ENCODE data around the gene SERPINE2.
A peak's percentile ranks its signal among the peaks of the same experiment; 100 is the strongest.

The SERPINE2 gene

GRCh38 chr2:223973606-223974005, 65.5 kb downstream of the SERPINE2 start:
- DNase-seq (ENCODE audit: low read depth): no peak

- DNase-seq (ENCODE audit: low read depth): no peak
Measured at GRCh38 chr2:223972656-223973102, 66.4 kb downstream of the SERPINE2 start.

- no peak for DNase-seq (ENCODE audit: low read depth)
Measured at GRCh38 chr2:223971731-223972130, 67.4 kb downstream of the SERPINE2 start.

GRCh38 chr2:223970343-223971128, 68.5 kb downstream of the SERPINE2 start:
- no peak for DNase-seq (ENCODE audit: low read depth)

- no peak for DNase-seq (ENCODE audit: low read depth)
Measured at GRCh38 chr2:223969856-223970255, 69.2 kb downstream of the SERPINE2 start.

- no peak for DNase-seq (ENCODE audit: low read depth)
Measured at GRCh38 chr2:223969315-223969714, 69.8 kb downstream of the SERPINE2 start.

- no peak for DNase-seq (ENCODE audit: low read depth)
Measured at GRCh38 chr2:223967981-223968380, 71.1 kb downstream of the SERPINE2 start.

- no peak for DNase-seq (ENCODE audit: low read depth)
Measured at GRCh38 chr2:223959688-223960087, 79.4 kb downstream of the SERPINE2 start.

- DNase-seq (ENCODE audit: low read depth): peak; percentile 90
Measured at GRCh38 chr2:223957092-223957851, 81.8 kb downstream of the SERPINE2 start, which contains the start of gene MRPL44. Gene MRPL44, plus strand, starts transcription at chr2:223957463. Its CDS starts 10 bp downstream, at chr2:223957473.

GRCh38 chr2:223956300-223956699, 82.8 kb downstream of the SERPINE2 start:
- no peak for DNase-seq (ENCODE audit: low read depth)

- peak; percentile 51 for DNase-seq (ENCODE audit: low read depth)
Measured at GRCh38 chr2:223954401-223954800, 84.7 kb downstream of the SERPINE2 start.

GRCh38 chr2:223952280-223952968, 86.7 kb downstream of the SERPINE2 start:
- DNase-seq (ENCODE audit: low read depth): no peak

- no peak for DNase-seq (ENCODE audit: low read depth)
Measured at GRCh38 chr2:223950448-223951347, 88.4 kb downstream of the SERPINE2 start.

GRCh38 chr2:223949241-223949840, 89.7 kb downstream of the SERPINE2 start:
- no peak for DNase-seq (ENCODE audit: low read depth)

GRCh38 chr2:223947711-223948205, 91.3 kb downstream of the SERPINE2 start:
- no peak for DNase-seq (ENCODE audit: low read depth)

- DNase-seq (ENCODE audit: low read depth): no peak
Measured at GRCh38 chr2:223945755-223946154, 93.3 kb downstream of the SERPINE2 start.

- DNase-seq (ENCODE audit: low read depth): peak; percentile 69
Measured at GRCh38 chr2:223944703-223945531, 94.2 kb downstream of the SERPINE2 start, which contains the start of gene WDFY1. Gene WDFY1, minus strand, starts transcription at chr2:223945335. Its CDS starts 51 bp downstream, at chr2:223945284.

- DNase-seq (ENCODE audit: low read depth): no peak
Measured at GRCh38 chr2:223944166-223944702, 94.9 kb downstream of the SERPINE2 start.

GRCh38 chr2:223943561-223944008, 95.5 kb downstream of the SERPINE2 start:
- DNase-seq (ENCODE audit: low read depth): no peak

Measured in fibroblast of the conjunctiva (primary cell).